ENCODE measurements around the gene FMN2.

FMN2 gene

GRCh38 chr1:240401731-240402130 lies 310.0 kb downstream of the FMN2 start:
- TF ChIP-seq, protein P1, sequence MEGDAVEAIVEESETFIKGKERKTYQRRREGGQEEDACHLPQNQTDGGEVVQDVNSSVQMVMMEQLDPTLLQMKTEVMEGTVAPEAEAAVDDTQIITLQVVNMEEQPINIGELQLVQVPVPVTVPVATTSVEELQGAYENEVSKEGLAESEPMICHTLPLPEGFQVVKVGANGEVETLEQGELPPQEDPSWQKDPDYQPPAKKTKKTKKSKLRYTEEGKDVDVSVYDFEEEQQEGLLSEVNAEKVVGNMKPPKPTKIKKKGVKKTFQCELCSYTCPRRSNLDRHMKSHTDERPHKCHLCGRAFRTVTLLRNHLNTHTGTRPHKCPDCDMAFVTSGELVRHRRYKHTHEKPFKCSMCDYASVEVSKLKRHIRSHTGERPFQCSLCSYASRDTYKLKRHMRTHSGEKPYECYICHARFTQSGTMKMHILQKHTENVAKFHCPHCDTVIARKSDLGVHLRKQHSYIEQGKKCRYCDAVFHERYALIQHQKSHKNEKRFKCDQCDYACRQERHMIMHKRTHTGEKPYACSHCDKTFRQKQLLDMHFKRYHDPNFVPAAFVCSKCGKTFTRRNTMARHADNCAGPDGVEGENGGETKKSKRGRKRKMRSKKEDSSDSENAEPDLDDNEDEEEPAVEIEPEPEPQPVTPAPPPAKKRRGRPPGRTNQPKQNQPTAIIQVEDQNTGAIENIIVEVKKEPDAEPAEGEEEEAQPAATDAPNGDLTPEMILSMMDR (IDR thresholded peaks at IDR 0.05; ENCODE audit: insufficient read depth, low read depth, low read length, missing control alignments): no peak
- no peak overlapping the region for H3K4me3 ChIP-seq (ENCODE audit: low read length)
- no peak for DNase-seq (ENCODE audit: low read depth)

- TF ChIP-seq, protein P1 (IDR thresholded peaks at IDR 0.05; ENCODE audit: insufficient read depth, low read depth, low read length, missing control alignments): no peak
- DNase-seq (ENCODE audit: low read depth): no peak
- H3K4me3 ChIP-seq (ENCODE audit: low read length): no peak overlapping the region
These were observed 310.6 kb downstream of the FMN2 start for GRCh38 chr1:240402326-240402725.

- no peak overlapping the region for H3K4me3 ChIP-seq (ENCODE audit: low read length)
- DNase-seq (ENCODE audit: low read depth): no peak
These were observed 312.6 kb downstream of the FMN2 start for GRCh38 chr1:240404286-240404685.

GRCh38 chr1:240405751-240406150 lies 314.1 kb downstream of the FMN2 start:
- DNase-seq (ENCODE audit: low read depth): no peak
- TF ChIP-seq, protein P1 (IDR thresholded peaks at IDR 0.05; ENCODE audit: insufficient read depth, low read depth, low read length, missing control alignments): no peak
- H3K4me3 ChIP-seq (ENCODE audit: low read length): no peak overlapping the region

More at GRCh38 chr1:240404286-240404685, 312.6 kb downstream of the FMN2 start:
- TF ChIP-seq, protein P1 (IDR thresholded peaks at IDR 0.05; ENCODE audit: insufficient read depth, low read depth, low read length, missing control alignments): no peak

DNA sequence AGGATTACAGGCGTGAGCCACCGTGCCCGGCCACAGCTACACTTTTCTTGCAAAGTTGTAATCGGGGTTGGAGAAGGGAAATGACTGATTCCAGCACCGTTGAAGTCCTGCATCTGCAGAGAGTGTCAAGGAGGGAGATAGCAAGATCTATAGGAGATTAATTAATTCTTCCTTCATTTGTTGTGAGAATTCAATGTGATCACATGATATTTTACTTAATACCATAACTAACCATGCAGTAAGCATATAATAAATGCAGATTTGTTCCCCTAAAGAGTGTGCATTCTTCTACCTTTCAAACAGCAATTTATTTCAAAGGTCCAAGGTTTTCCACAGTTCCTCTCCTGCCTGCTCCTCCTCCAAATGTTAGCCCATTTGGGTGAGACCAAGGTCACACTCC lies 315.7 kb downstream of the FMN2 start:
- H3K4me3 ChIP-seq (ENCODE audit: low read length): no peak overlapping the region
- TF ChIP-seq, protein P1 (IDR thresholded peaks at IDR 0.05; ENCODE audit: insufficient read depth, low read depth, low read length, missing control alignments): no peak
- no peak for DNase-seq (ENCODE audit: low read depth)

DNA sequence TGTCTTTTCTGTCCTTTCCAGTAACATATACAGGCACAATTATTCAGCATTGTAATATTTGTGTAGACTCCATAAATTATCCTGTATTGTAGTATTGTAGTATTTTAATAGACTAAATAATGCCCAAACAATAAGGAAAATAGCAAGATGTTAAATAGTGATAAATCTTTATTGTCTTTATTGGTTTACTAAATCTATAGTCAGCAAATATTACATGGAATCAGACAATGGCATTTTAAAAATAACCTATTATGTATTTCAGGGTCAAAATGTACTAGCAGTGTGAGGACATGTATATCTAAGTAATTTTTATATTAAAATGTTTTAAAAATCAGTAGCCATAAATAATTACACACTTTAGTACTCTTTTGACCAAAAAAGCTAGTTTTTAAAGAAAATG lies 317.9 kb downstream of the FMN2 start:
- TF ChIP-seq, protein P1 (IDR thresholded peaks at IDR 0.05; ENCODE audit: insufficient read depth, low read depth, low read length, missing control alignments): no peak
- no peak overlapping the region for H3K4me3 ChIP-seq (ENCODE audit: low read length)
- DNase-seq (ENCODE audit: low read depth): no peak

DNA sequence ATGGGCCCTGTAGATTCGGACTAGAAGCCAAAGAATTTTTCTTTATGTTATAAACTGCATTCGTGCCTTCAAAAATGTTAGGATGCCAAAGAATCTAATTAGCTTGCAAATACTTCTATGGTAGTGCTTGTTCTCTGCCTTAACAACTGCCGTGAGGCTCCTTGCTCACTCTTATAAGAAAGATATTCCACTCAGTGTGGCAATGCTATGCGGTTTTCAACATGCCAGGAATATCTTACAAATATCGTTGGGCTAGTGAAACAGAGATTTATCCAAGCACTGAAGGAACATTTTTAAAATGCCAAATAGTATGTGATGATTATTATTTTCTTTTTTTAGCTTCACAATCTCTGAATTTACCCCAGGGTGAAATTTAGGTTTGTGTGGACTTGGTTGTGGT lies 322.0 kb downstream of the FMN2 start:
- DNase-seq (ENCODE audit: low read depth): no peak
- H3K4me3 ChIP-seq (ENCODE audit: low read length): no peak overlapping the region
- TF ChIP-seq, protein P1 (IDR thresholded peaks at IDR 0.05; ENCODE audit: insufficient read depth, low read depth, low read length, missing control alignments): no peak
